SK-N-MC (cell line): Measurements from ENCODE around the gene RTP3.

ENCODE experiments used
- DNase-seq: peaks from one replicate; pipeline ENCODE4 v3.0.0-alpha.2; 2011; ENCODE audit warnings: low read depth, low spot score
- H3K27ac ChIP-seq: fragments of 200-600 bp; sonication (generic); 2 replicates; pipeline ENCODE4 v1.5.1; 2016; ENCODE audit warnings: mixed run types
- H3K36me3 ChIP-seq: fragments of 200-600 bp; sonication (generic); 2 replicates; pipeline ENCODE4 v1.6.1; 2017; ENCODE audit warnings: antibody characterized with exemption, low read length, mixed read lengths; ENCODE audit not compliant: insufficient read depth
- H3K4me3 ChIP-seq: fragments of 200-600 bp; sonication (generic); 2 replicates; pipeline ENCODE4 v1.5.1; 2016
- H3K9ac ChIP-seq: fragments of 200-600 bp; sonication (generic); 2 replicates; pipeline ENCODE4 v1.8.0; 2017; ENCODE audit warnings: mixed run types, mixed read lengths; ENCODE audit not compliant: insufficient read length
- H3K9me3 ChIP-seq: fragments of 200-600 bp; sonication (generic); 2 replicates; pipeline ENCODE4 v1.6.1; 2017; ENCODE audit warnings: low read depth, mild to moderate bottlenecking, antibody characterized with exemption, low read length, moderate library complexity, mixed read lengths
- EZH2 ChIP-seq: fragments of 200-600 bp; sonication (generic); IDR thresholded peaks from one replicate; pipeline ENCODE4 v1.6.1; 2017; ENCODE audit warnings: antibody characterized with exemption
- FOXP2 ChIP-seq: optimal IDR thresholded peaks from 2 replicates; pipeline ENCODE3; 2011; ENCODE audit warnings: mild to moderate bottlenecking, moderate library complexity; ENCODE audit not compliant: insufficient read depth; ENCODE audit errors: extremely low read length, control extremely low read depth
- POLR2AphosphoS5 ChIP-seq: IDR thresholded peaks from 2 replicates; pipeline ENCODE4 v1.6.1; 2012; ENCODE audit warnings: mild to moderate bottlenecking, low read depth, low read length, borderline replicate concordance

RTP3 gene

GRCh38 chr3:46478341-46478740, 19.4 kb upstream of the RTP3 start:
- no peak for DNase-seq
- H3K27ac ChIP-seq: no peak overlapping the region
- no peak overlapping the region for H3K9ac ChIP-seq
- no peaks in the 10 kb centered on the region for H3K9me3 ChIP-seq
- TF ChIP-seq FOXP2 (no peak), POLR2AphosphoS5 (no peak), EZH2 (no peak)
- H3K4me3 ChIP-seq: no peak overlapping the region
- no peaks in the 10 kb centered on the region for H3K36me3 ChIP-seq

- no peak overlapping the region for H3K27ac ChIP-seq
- no peaks in the 10 kb centered on the region for H3K36me3 ChIP-seq
- TF ChIP-seq EZH2 (no peak), POLR2AphosphoS5 (no peak), FOXP2 (no peak)
Observed at GRCh38 chr3:46479021-46479420, 18.8 kb upstream of the RTP3 start.

GRCh38 chr3:46479696-46480095, 18.1 kb upstream of the RTP3 start:
- no peak overlapping the region for H3K27ac ChIP-seq
- no peaks in the 10 kb centered on the region for H3K36me3 ChIP-seq
- no peak for DNase-seq
- H3K9ac ChIP-seq: no peak overlapping the region
- no peaks in the 10 kb centered on the region for H3K9me3 ChIP-seq
- no peak for TF ChIP-seq POLR2AphosphoS5
- TF ChIP-seq EZH2: no peak
- TF ChIP-seq FOXP2: no peak
- H3K4me3 ChIP-seq: no peak overlapping the region

More at GRCh38 chr3:46479021-46479420, 18.8 kb upstream of the RTP3 start:
- Histone ChIP-seq H3K9ac (no peak overlapping the region), H3K4me3 (no peak overlapping the region), H3K9me3 (no peaks in the 10 kb centered on the region)
- no peak for DNase-seq

GRCh38 chr3:46480491-46481195, 17.1 kb upstream of the RTP3 start:
- TF ChIP-seq FOXP2 (no peak), EZH2 (no peak), POLR2AphosphoS5 (no peak)

DNA sequence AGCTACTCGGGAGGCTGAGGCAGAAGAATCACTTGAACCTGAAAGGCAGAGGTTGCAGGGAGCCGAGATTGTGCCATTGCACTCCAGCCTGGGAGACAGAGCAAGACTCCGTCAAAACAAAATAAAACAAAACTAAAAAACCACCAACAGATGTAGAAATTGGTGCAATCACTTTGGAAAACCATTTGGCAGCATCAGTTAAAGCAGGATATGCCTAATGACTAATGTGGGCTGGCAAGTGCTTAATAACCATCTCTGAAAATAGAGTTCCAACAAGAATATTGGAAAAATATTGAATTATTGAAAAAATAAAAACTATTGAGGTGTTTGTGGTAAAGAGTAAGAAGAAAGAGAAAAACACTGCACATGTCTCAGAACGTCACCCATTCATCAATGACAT, 16.1 kb upstream of the RTP3 start:
- Histone ChIP-seq H3K9ac (no peak overlapping the region), H3K4me3 (no peak overlapping the region), H3K9me3 (no peaks in the 10 kb centered on the region), H3K36me3 (no peaks in the 10 kb centered on the region), H3K27ac (no peak overlapping the region)
- no peak for TF ChIP-seq POLR2AphosphoS5
- no peak for TF ChIP-seq FOXP2
- TF ChIP-seq EZH2: no peak
- DNase-seq: no peak

More at GRCh38 chr3:46480491-46481195, 17.1 kb upstream of the RTP3 start:
- Histone ChIP-seq H3K36me3 (no peaks in the 10 kb centered on the region), H3K9me3 (no peaks in the 10 kb centered on the region), H3K9ac (no peak overlapping the region), H3K4me3 (no peak overlapping the region), H3K27ac (no peak overlapping the region)
- no peak for DNase-seq

- H3K9ac ChIP-seq: no peak overlapping the region
- no peak for TF ChIP-seq POLR2AphosphoS5
- no peak for TF ChIP-seq FOXP2
- no peak for TF ChIP-seq EZH2
- DNase-seq: no peak
- H3K36me3 ChIP-seq: no peaks in the 10 kb centered on the region
- no peak overlapping the region for H3K4me3 ChIP-seq
- no peaks in the 10 kb centered on the region for H3K9me3 ChIP-seq
- no peak overlapping the region for H3K27ac ChIP-seq
Observed at GRCh38 chr3:46482632-46483350, 15.0 kb upstream of the RTP3 start.

GRCh38 chr3:46483825-46484224, 14.0 kb upstream of the RTP3 start:
- H3K36me3 ChIP-seq: no peaks in the 10 kb centered on the region
- H3K4me3 ChIP-seq: no peak overlapping the region
- TF ChIP-seq EZH2 (no peak), POLR2AphosphoS5 (no peak), FOXP2 (no peak)

GRCh38 chr3:46484388-46484787, 13.4 kb upstream of the RTP3 start:
- no peak overlapping the region for H3K9ac ChIP-seq
- no peak overlapping the region for H3K27ac ChIP-seq
- no peaks in the 10 kb centered on the region for H3K9me3 ChIP-seq
- no peak for TF ChIP-seq POLR2AphosphoS5
- no peak for TF ChIP-seq EZH2
- TF ChIP-seq FOXP2: no peak
- H3K4me3 ChIP-seq: no peak overlapping the region
- DNase-seq: no peak
- H3K36me3 ChIP-seq: no peaks in the 10 kb centered on the region

More at GRCh38 chr3:46483825-46484224, 14.0 kb upstream of the RTP3 start:
- H3K27ac ChIP-seq: no peak overlapping the region
- DNase-seq: no peak
- no peaks in the 10 kb centered on the region for H3K9me3 ChIP-seq
- no peak overlapping the region for H3K9ac ChIP-seq
